ENCODE measurements around the gene IL31RA. TPM values are rescaled to one million over a fixed set of nuclear protein-coding genes. Genes with fewer than 3 reads are reported as not detected.

IL31RA gene
- total and polyA plus RNA-seq, 10 of the 15 experiments (the other 5 are each of a cell fraction or from before 2014, with no cell fraction given), result 0.03 to 0.31 (median 0.11) TPM; not detected in 2

GRCh38 chr5:55934115-55934613, 83.0 kb downstream of the IL31RA start:
- intact Hi-C loops (cut with micrococcal nuclease; ENCODE audit: unreplicated experiment), result no loop called here
- H3K4me3 ChIP-seq, result no peak overlapping the region
- H3K4me2 ChIP-seq (ENCODE audit: control insufficient read depth, insufficient read depth), result no peak overlapping the region
- ChIA-PET SMC1A (ENCODE audit: uncharacterized antibody, unreplicated experiment) (interaction anchor here (1.7 to 4.4 kb wide), 5 partner anchors 11 to 904 kb away, joined by 4 to 123 read pairs (median 6); no protein-coding TSS in a partner anchor), CTCF (interaction anchor here (1.2 to 5.5 kb wide), 4 partner anchors 12 to 337 kb away, joined by 3 to 114 read pairs (median 36); no protein-coding TSS in a partner anchor), POLR2A (no interaction called here), RAD21 (ENCODE audit: unreplicated experiment) (interaction anchor here (1.2 to 4.4 kb wide), 2 partner anchors 146 to 267 kb away, joined by 3 to 90 read pairs; no protein-coding TSS in a partner anchor)
- ATAC-seq, result no peak; the same call in 2 of the 3 replicates
- BruUV-seq (replicated peaks), result no TSS peak
- H2AFZ ChIP-seq (ENCODE audit: control insufficient read depth, low read depth, low read length), result no peak overlapping the region
- in situ Hi-C loops (cut with MboI), result loop anchor here (5.0 to 10.0 kb wide), 2 partner anchors 258 to 901 kb away; no protein-coding TSS in a partner anchor
- no peak for FAIRE-seq
- no peaks in the 10 kb centered on the region for H3K4me1 ChIP-seq (ENCODE audit: control insufficient read depth, insufficient read depth, low read length)
- peak; percentile 30; the same call in 1 of the 2 replicates for TF ChIP-seq POLR2AphosphoS5 (IDR thresholded peaks at IDR 0.05; ENCODE audit: low read length)
- peak; percentile 54 for TF ChIP-seq ATF7 (IDR thresholded peaks at IDR 0.05; ENCODE audit: low read depth)
- TF ChIP-seq POLR2A (IDR thresholded peaks at IDR 0.05; ENCODE audit: low read depth, low read length), result no peak
- no peaks in the 10 kb centered on the region for H3K79me2 ChIP-seq (ENCODE audit: control insufficient read depth, insufficient read depth, low read length)
- DNase-seq (ENCODE audit: low read depth, low spot score), result no peak
- H3K36me3 ChIP-seq (ENCODE audit: control insufficient read depth in 2 of 2, insufficient read depth in 2 of 2, low read length in 1 of 2), result no peaks in the 10 kb centered on the region
- H3K9me3 ChIP-seq (replicated peaks; ENCODE audit: control insufficient read depth, insufficient read depth, low read length), result no peaks in the 10 kb centered on the region
- WGBS (ENCODE audit: insufficient coverage, insufficient replicate concordance, low lambda C conversion rate, missing lambda C conversion rate), result 77% methylated on average over 9 of the region's 9 CpGs
- H3K27me3 ChIP-seq (replicated peaks in 1 of 2; ENCODE audit: control insufficient read depth in 2 of 2, insufficient read depth in 2 of 2, low read length in 1 of 2), result no peaks in the 10 kb centered on the region
- H3K27ac ChIP-seq (ENCODE audit: control insufficient read depth, insufficient read depth), result no peak overlapping the region
- no peak overlapping the region for H3K9ac ChIP-seq (ENCODE audit: control insufficient read depth, insufficient read depth, low read length)
- H4K20me1 ChIP-seq (ENCODE audit: control insufficient read depth, insufficient read depth), result no peaks in the 10 kb centered on the region

GRCh38 chr5:55934720-55935119, 83.6 kb downstream of the IL31RA start:
- BruUV-seq (replicated peaks), result no TSS peak
- Histone ChIP-seq H3K9me3 (replicated peaks; ENCODE audit: control insufficient read depth, insufficient read depth, low read length) (no peaks in the 10 kb centered on the region), H3K79me2 (ENCODE audit: control insufficient read depth, insufficient read depth, low read length) (no peaks in the 10 kb centered on the region), H2AFZ (ENCODE audit: control insufficient read depth, low read depth, low read length) (no peak overlapping the region), H3K4me3 (no peak overlapping the region), H3K4me2 (ENCODE audit: control insufficient read depth, insufficient read depth) (no peak overlapping the region), H4K20me1 (ENCODE audit: control insufficient read depth, insufficient read depth) (no peaks in the 10 kb centered on the region), H3K4me1 (ENCODE audit: control insufficient read depth, insufficient read depth, low read length) (no peaks in the 10 kb centered on the region), H3K36me3 (ENCODE audit: control insufficient read depth in 2 of 2, insufficient read depth in 2 of 2, low read length in 1 of 2) (no peaks in the 10 kb centered on the region), H3K27me3 (replicated peaks in 1 of 2; ENCODE audit: control insufficient read depth in 2 of 2, insufficient read depth in 2 of 2, low read length in 1 of 2) (no peaks in the 10 kb centered on the region), H3K9ac (ENCODE audit: control insufficient read depth, insufficient read depth, low read length) (no peak overlapping the region), H3K27ac (ENCODE audit: control insufficient read depth, insufficient read depth) (no peak overlapping the region)
- ChIA-PET POLR2A (interaction anchor here (0.8 kb wide), 1 partner anchor 8 kb away, joined by 3 read pairs; no protein-coding TSS in a partner anchor), CTCF (interaction anchor here (0.8 to 5.5 kb wide), 25 partner anchors 12 to 903 kb away, joined by 3 to 114 read pairs (median 7); partner anchors contain the start of gene IL6ST), SMC1A (ENCODE audit: uncharacterized antibody, unreplicated experiment) (interaction anchor here (0.8 to 4.4 kb wide), 17 partner anchors 11 to 903 kb away, joined by 3 to 123 read pairs (median 4); no protein-coding TSS in a partner anchor), RAD21 (ENCODE audit: unreplicated experiment) (interaction anchor here (1.0 to 4.4 kb wide), 9 partner anchors 12 to 335 kb away, joined by 3 to 90 read pairs (median 3); no protein-coding TSS in a partner anchor)
- TF ChIP-seq GATAD2B (conservative IDR thresholded peaks at IDR 0.05; ENCODE audit: low read depth) (no peak), POLR2AphosphoS2 (IDR thresholded peaks at IDR 0.05; ENCODE audit: low read depth, low read length) (no peak)
- DNase-seq (ENCODE audit: low read depth, low spot score) (no peak), ATAC-seq (no peak), FAIRE-seq (no peak)
- in situ Hi-C loops (cut with MboI) (loop anchor here (5.0 to 10.0 kb wide), 2 partner anchors 258 to 900 kb away; no protein-coding TSS in a partner anchor), intact Hi-C loops (cut with micrococcal nuclease; ENCODE audit: unreplicated experiment) (no loop called here)
- 82% methylated on average over 2 of the region's 2 CpGs for WGBS (ENCODE audit: insufficient coverage, insufficient replicate concordance, low lambda C conversion rate, missing lambda C conversion rate)

Data from GM12878 (cell line).